Brain microvascular endothelial cell (primary cell): ENCODE results near the gene ARPP19.

Experiments
- DNase-seq: peaks from one replicate; pipeline ENCODE4 v3.0.0-alpha.2; 2020
- H3K27ac ChIP-seq: fragments of 250-450 bp; sonication (Bioruptor Pico); 2 replicates; pipeline ENCODE4 v1.5.1; 2020; ENCODE audit warnings: mild to moderate bottlenecking, moderate library complexity
- H3K27me3 ChIP-seq: fragments of 250-450 bp; sonication (Bioruptor Pico); replicated peaks from 2 replicates; pipeline ENCODE4 v1.5.1; 2020; ENCODE audit warnings: mild to moderate bottlenecking
- H3K36me3 ChIP-seq: fragments of 250-450 bp; sonication (Bioruptor Pico); replicated peaks from 2 replicates; pipeline ENCODE4 v1.5.1; 2020; ENCODE audit warnings: mild to moderate bottlenecking
- H3K4me3 ChIP-seq: 2 replicates; pipeline ENCODE4 v1.5.1; 2011; ENCODE audit warnings: low read depth, mild to moderate bottlenecking, control low read depth, low read length, moderate library complexity
- CTCF ChIP-seq: IDR thresholded peaks from 2 replicates; pipeline ENCODE4 v1.5.1; 2011; ENCODE audit warnings: low read depth, mild to moderate bottlenecking, moderate library complexity, low read length, control low read depth, inconsistent platforms; ENCODE audit errors: missing control alignments
- in situ Hi-C: cut with HindIII; loops from 2 replicates; pipeline ENCODE4 v1.10.0; 2017; ENCODE audit warnings: low sequenced_read_pairs, low pct_ligation_motif_present

The ARPP19 gene

GRCh38 chr15:52503788-52504496 is 64.9 kb downstream of the ARPP19 start:
- H3K27me3 ChIP-seq, result no peaks in the 10 kb centered on the region
- DNase-seq, result peak; percentile 37

GRCh38 chr15:52502608-52503007 is 66.2 kb downstream of the ARPP19 start:
- no peaks in the 10 kb centered on the region for H3K27me3 ChIP-seq

More at GRCh38 chr15:52503788-52504496, 64.9 kb downstream of the ARPP19 start:
- in situ Hi-C loops, result no loop called here
- TF ChIP-seq CTCF, result no peak
- Histone ChIP-seq H3K36me3 (no peaks in the 10 kb centered on the region), H3K4me3 (no peak overlapping the region), H3K27ac (no peak overlapping the region)

GRCh38 chr15:52499506-52499905 is 69.3 kb downstream of the ARPP19 start:
- no peaks in the 10 kb centered on the region for H3K36me3 ChIP-seq
- no peak for DNase-seq
- no peak overlapping the region for H3K27ac ChIP-seq
- no peaks in the 10 kb centered on the region for H3K27me3 ChIP-seq
- in situ Hi-C loops, result no loop called here
- no peak overlapping the region for H3K4me3 ChIP-seq
- no peak for TF ChIP-seq CTCF

More at GRCh38 chr15:52502608-52503007, 66.2 kb downstream of the ARPP19 start:
- in situ Hi-C loops, result no loop called here
- H3K4me3 ChIP-seq, result no peak overlapping the region
- H3K27ac ChIP-seq, result no peak overlapping the region
- no peak for TF ChIP-seq CTCF
- DNase-seq, result no peak
- H3K36me3 ChIP-seq, result no peaks in the 10 kb centered on the region

- H3K4me3 ChIP-seq, result no peak overlapping the region
- no peak overlapping the region for H3K27ac ChIP-seq
- DNase-seq, result no peak
- H3K27me3 ChIP-seq, result no peaks in the 10 kb centered on the region
- no peak for TF ChIP-seq CTCF
- no peaks in the 10 kb centered on the region for H3K36me3 ChIP-seq
- in situ Hi-C loops, result no loop called here
These were observed 70.1 kb downstream of the ARPP19 start for GRCh38 chr15:52498706-52499105.
